Lung (tissue), 12 donors: Measurements from ENCODE around the gene BMAL2. TPM values are rescaled to one million over a fixed set of nuclear protein-coding genes. Genes with fewer than 3 reads are reported as not detected.

ENCODE experiments used
- ATAC-seq: fragments of 200-7000 bp; cut with Tn5 transposase; one replicate; pipeline ENCODE4 v1.9.1; 2020; ENCODE audit warnings: moderate number of reproducible peaks; ENCODE audit not compliant: insufficient read depth, low FRiP score
- DNase-seq, 3 donors: peaks; one replicate each; pipeline ENCODE4 v3.0.0-alpha.2; 2013 to 2017
- H3K27ac ChIP-seq, 2 donors: one replicate each; pipeline ENCODE4 v1.5.1; 2013; ENCODE audit warnings: mild to moderate bottlenecking in 2 of 2, moderate library complexity in 2 of 2, control low read depth in 1 of 2, inconsistent platforms in 1 of 2, low read depth in 1 of 2, low read length in 1 of 2
- H3K27me3 ChIP-seq, 3 donors: one replicate each; pipeline ENCODE4 v1.5.1; 2013; ENCODE audit warnings: low read length in 2 of 3; ENCODE audit not compliant: control insufficient read depth in 3 of 3, insufficient read depth in 3 of 3
- H3K36me3 ChIP-seq, 4 donors: one replicate each; pipeline ENCODE4 v1.5.1; 2013; ENCODE audit warnings: low read length in 4 of 4, mild to moderate bottlenecking in 1 of 4, moderate library complexity in 1 of 4; ENCODE audit not compliant: control insufficient read depth in 4 of 4, insufficient read depth in 4 of 4
- H3K4me1 ChIP-seq, 5 donors: one replicate each; pipeline ENCODE4 v1.5.1; 2013; ENCODE audit warnings: low read length in 5 of 5, mild to moderate bottlenecking in 2 of 5, moderate library complexity in 1 of 5; ENCODE audit not compliant: control insufficient read depth in 5 of 5, insufficient read depth in 5 of 5
- H3K4me3 ChIP-seq: one replicate; pipeline ENCODE4 v1.5.1; 2013; ENCODE audit warnings: mild to moderate bottlenecking, control low read depth, moderate library complexity
- H3K9ac ChIP-seq, 2 donors: one replicate each; pipeline ENCODE4 v1.5.1; 2013; ENCODE audit warnings: low read length in 2 of 2, control low read depth in 1 of 2; ENCODE audit not compliant: insufficient read depth in 1 of 2
- H3K9me3 ChIP-seq, 4 donors: one replicate each; pipeline ENCODE4 v1.5.1; 2013; ENCODE audit warnings: low read length in 3 of 4, mild to moderate bottlenecking in 1 of 4, moderate library complexity in 1 of 4; ENCODE audit not compliant: control insufficient read depth in 4 of 4, insufficient read depth in 3 of 4
- WGBS, 2 donors: extraction: QIAGEN DNeasy Blood & Tissue Kit; methylation state at CpG; one replicate each; pipeline ENCODE4 v1.1.7; 2013; 5-methylcytosine and 5-hydroxymethylcytosine counted together
- polyA plus RNA-seq, 2 donors: library from polyadenylated mRNA; stranded (reverse); fragments of 200-250 nt; gene quantifications; one replicate each; pipeline ENCODE4 v1.2.1, GENCODE V29; 2013
- total RNA-seq, 2 donors: library from RNA; depleted of rRNA in 1 of 2; stranded (reverse); fragments of >200 nt in 1 of 2; gene quantifications; one replicate each; pipeline ENCODE4 v1.2.1, GENCODE V29; 2014 to 2021
- TF ChIP-seq, protein P1 (sequence below): IDR thresholded peaks from 2 replicates; pipeline ENCODE4 v1.5.1; 2012; ENCODE audit warnings: mild to moderate bottlenecking; ENCODE audit errors: control extremely low read depth, extremely low read depth
- donor health status: control.
- donor health status: control.
- donor health status: Bipolar disorder and iron deficiency.
- donor health status: healthy.
- donor health status: DM: yes; HTN: yes; CAD: no.

BMAL2 gene
- total and polyA plus RNA-seq, 4 donors: 1.5 to 7.8 (median 4.4) TPM

DNA sequence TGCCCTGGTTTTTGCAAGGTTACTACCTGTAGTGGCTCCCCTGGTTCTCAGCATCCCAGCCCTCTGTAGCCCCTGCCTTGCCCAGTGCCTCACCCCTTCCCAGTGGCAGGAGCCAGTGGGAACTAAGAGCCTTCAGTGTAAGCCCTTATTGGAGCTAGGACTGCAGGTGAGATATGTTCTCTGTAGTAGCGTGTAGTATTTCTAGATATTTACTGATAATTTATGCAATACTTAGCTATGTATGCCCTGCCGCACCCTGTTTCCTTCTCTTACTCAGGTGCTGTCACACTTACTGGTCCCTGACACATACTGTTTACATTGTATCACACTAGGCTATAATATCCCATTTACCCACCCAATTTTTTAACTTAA is 3.6 kb downstream of the BMAL2 start:
- TF ChIP-seq, protein P1, sequence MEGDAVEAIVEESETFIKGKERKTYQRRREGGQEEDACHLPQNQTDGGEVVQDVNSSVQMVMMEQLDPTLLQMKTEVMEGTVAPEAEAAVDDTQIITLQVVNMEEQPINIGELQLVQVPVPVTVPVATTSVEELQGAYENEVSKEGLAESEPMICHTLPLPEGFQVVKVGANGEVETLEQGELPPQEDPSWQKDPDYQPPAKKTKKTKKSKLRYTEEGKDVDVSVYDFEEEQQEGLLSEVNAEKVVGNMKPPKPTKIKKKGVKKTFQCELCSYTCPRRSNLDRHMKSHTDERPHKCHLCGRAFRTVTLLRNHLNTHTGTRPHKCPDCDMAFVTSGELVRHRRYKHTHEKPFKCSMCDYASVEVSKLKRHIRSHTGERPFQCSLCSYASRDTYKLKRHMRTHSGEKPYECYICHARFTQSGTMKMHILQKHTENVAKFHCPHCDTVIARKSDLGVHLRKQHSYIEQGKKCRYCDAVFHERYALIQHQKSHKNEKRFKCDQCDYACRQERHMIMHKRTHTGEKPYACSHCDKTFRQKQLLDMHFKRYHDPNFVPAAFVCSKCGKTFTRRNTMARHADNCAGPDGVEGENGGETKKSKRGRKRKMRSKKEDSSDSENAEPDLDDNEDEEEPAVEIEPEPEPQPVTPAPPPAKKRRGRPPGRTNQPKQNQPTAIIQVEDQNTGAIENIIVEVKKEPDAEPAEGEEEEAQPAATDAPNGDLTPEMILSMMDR: no peak
- Histone ChIP-seq H3K27me3 (peaks cover 0 to 16% (median 16%) of the 10 kb centered on the region in 3 donors), H3K27ac (no peak overlapping the region), H3K4me1 (peaks cover 0 to 13% (median 0%) of the 10 kb centered on the region in 5 donors), H3K9ac (no peak overlapping the region), H3K36me3 (no peaks in the 10 kb centered on the region), H3K9me3 (no peaks in the 10 kb centered on the region), H3K4me3 (no peak overlapping the region)
- DNase-seq (no peak), ATAC-seq (no peak)
- 84 to 89% methylated on average over 2 of the region's 2 CpGs for WGBS, 2 donors

DNA sequence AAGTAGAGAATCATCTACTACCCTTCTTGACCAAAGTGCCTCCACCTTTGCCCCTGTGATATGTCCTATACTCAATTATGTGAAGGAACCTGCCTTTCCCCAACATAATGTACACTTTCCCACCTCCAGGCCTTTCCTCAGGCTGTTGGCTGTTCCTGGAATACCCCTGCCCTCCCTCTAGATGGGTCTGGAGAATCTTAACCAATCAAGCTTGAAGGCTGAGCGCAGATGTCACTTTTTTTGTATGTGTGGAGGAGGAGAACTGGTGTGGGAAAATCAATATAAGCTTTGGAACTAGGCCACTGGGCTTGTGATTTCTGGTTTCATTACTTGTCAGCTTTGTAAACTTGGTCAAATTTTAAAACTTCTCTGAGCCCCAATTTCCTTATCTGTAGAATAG is 4.7 kb downstream of the BMAL2 start:
- H3K9ac ChIP-seq: no peak overlapping the region
- peaks cover 0 to 12% (median 0%) of the 10 kb centered on the region in 5 donors for H3K4me1 ChIP-seq
- H3K4me3 ChIP-seq: no peak overlapping the region
- no peak for ATAC-seq
- H3K27ac ChIP-seq: no peak overlapping the region
- no peaks in the 10 kb centered on the region for H3K36me3 ChIP-seq
- TF ChIP-seq, protein P1: no peak
- DNase-seq: no peak
- no peaks in the 10 kb centered on the region for H3K9me3 ChIP-seq
- peaks cover 0 to 10% (median 7%) of the 10 kb centered on the region in 3 donors for H3K27me3 ChIP-seq
- WGBS, 2 donors: 96 to 97% methylated on average over 1 of the region's 1 CpG

DNA sequence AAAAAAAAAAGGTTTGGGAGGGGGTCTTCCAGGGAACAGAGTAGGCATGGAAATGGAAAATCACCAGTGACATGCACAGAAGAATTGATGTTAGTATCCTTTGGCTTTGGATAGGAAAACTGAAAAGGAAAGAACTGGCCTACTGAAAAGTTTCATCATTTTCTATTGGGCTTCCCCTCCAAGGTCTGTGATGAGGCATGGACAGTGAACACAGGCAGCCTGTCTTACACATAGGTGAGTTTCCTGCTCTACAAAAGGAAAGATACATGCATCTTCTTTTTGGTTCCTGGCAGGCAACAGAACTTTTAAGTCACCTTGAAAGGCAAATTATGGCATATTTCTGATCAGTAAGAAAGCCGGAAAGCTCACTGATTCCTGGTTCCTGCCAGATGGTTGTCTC is 5.8 kb downstream of the BMAL2 start:
- Histone ChIP-seq H3K27ac (no peak overlapping the region), H3K27me3 (peaks cover 0 to 8% (median 6%) of the 10 kb centered on the region in 3 donors), H3K9me3 (no peaks in the 10 kb centered on the region), H3K36me3 (no peaks in the 10 kb centered on the region), H3K4me1 (peaks cover 0 to 6% (median 0%) of the 10 kb centered on the region in 5 donors), H3K4me3 (no peak overlapping the region), H3K9ac (no peak overlapping the region)
- TF ChIP-seq, protein P1: no peak
- no peak for ATAC-seq
- no peak for DNase-seq
- WGBS, 2 donors: 95 to 96% methylated on average over 1 of the region's 1 CpG

DNA sequence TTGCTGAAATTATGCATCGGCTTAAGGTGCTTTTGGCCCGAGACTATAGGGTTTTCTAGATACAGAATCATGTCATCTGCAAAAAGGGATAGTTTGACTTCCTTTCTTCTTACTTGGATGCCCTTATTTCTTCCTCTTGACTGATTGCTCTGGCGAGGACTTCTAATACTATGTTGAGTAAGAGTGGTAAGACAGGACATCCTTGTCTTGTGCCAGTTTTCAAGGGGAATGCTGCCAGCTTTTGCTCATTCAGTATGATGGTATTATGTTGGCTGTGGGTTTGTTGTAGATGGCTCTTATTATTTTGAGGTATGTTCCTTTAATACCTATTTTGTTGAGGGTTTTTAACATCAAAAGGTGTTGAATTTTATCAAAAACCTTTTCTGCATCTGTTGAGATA is 8.3 kb downstream of the BMAL2 start:
- ATAC-seq (no peak), DNase-seq (no peak)
- Histone ChIP-seq H3K4me3 (no peak overlapping the region), H3K4me1 (no peaks in the 10 kb centered on the region), H3K36me3 (no peaks in the 10 kb centered on the region), H3K9me3 (no peaks in the 10 kb centered on the region), H3K9ac (no peak overlapping the region), H3K27me3 (no peaks in the 10 kb centered on the region), H3K27ac (no peak overlapping the region)
- TF ChIP-seq, protein P1: no peak
- WGBS, 2 donors: 81 to 82% methylated on average over 3 of the region's 3 CpGs
